Lower lobe of right lung (tissue), 2 donors: Measurements from ENCODE around the gene CEP128. TPM values are rescaled to one million over a fixed set of nuclear protein-coding genes. Genes with fewer than 3 reads are reported as not detected.

Source experiments
- ATAC-seq, 2 donors: fragments of 200-7000 bp; cut with Tn5 transposase; one replicate each; pipeline ENCODE4 v1.9.1; 2020 to 2022; ENCODE audit warnings: mild to moderate bottlenecking in 2 of 2, moderate library complexity in 2 of 2
- DNase-seq: peaks from one replicate; pipeline ENCODE4 v3.0.0-alpha.2; 2020
- H3K27ac ChIP-seq: fragments of 200-600 bp; one replicate; pipeline ENCODE4 v1.8.0; 2022
- H3K27me3 ChIP-seq: fragments of 200-600 bp; one replicate; pipeline ENCODE4 v1.8.0; 2022; ENCODE audit warnings: low read depth
- H3K36me3 ChIP-seq: fragments of 200-600 bp; one replicate; pipeline ENCODE4 v1.8.0; 2022; ENCODE audit warnings: mild to moderate bottlenecking
- H3K4me1 ChIP-seq: fragments of 200-600 bp; one replicate; pipeline ENCODE4 v1.8.0; 2022
- H3K4me3 ChIP-seq: fragments of 200-600 bp; one replicate; pipeline ENCODE4 v1.8.0; 2022; ENCODE audit warnings: mild to moderate bottlenecking
- H3K9me3 ChIP-seq: fragments of 200-600 bp; one replicate; pipeline ENCODE4 v1.8.0; 2022
- CTCF ChIP-seq: fragments of 200-600 bp; IDR thresholded peaks from one replicate; pipeline ENCODE4 v1.8.0; 2022; ENCODE audit warnings: antibody characterized with exemption, mild to moderate bottlenecking
- intact Hi-C: fragments of 100-400 bp; cut with DNase I; formaldehyde crosslinking; loops from one replicate; pipeline ENCODE4 v1.11.0; 2022
- total RNA-seq: library from RNA; stranded (reverse); fragmentation: NEBNext Ultra II Directional; extraction: Animal tissue kit (Norgen Biotek cat#: 25700); gene quantifications from one replicate; pipeline ENCODE4 v1.2.1, GENCODE V29; 2021
- donor health status: DM: no; HTN: yes; CAD: no; lungs with severe emphysema.

CEP128 gene
- total RNA-seq, 1 donor from 2014 or later = 11.5 TPM

- H3K9me3 ChIP-seq = no peaks in the 10 kb centered on the region
- intact Hi-C loops = no loop called here
Observed at GRCh38 chr14:80586131-80586530, 355.4 kb downstream of the CEP128 start.

DNA sequence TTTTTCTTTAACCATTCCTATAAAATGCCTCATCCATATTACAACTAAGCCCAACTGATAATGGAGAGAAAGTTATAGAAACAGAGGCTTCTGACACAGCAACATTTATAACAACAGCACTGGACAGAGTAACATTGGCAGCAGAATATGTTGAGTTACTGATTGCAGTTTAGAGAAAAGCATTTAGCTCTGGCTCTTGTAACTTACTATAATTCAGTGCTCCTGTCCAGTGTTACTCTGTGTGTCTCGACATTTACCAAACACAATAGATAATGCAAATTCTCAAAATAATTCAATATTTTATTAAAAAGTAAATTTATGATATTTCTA lies 356.1 kb downstream of the CEP128 start:
- Histone ChIP-seq H3K27me3 (no peaks in the 10 kb centered on the region), H3K4me1 (no peaks in the 10 kb centered on the region), H3K4me3 (no peak overlapping the region), H3K36me3 (no peaks in the 10 kb centered on the region), H3K9me3 (no peaks in the 10 kb centered on the region), H3K27ac (no peak overlapping the region)
- DNase-seq (no peak), ATAC-seq (no peak)
- intact Hi-C loops = no loop called here
- TF ChIP-seq CTCF = no peak

More at GRCh38 chr14:80586131-80586530, 355.4 kb downstream of the CEP128 start:
- H3K27ac ChIP-seq = no peak overlapping the region
- ATAC-seq (no peak), DNase-seq (no peak)
- no peaks in the 10 kb centered on the region for H3K36me3 ChIP-seq
- no peaks in the 10 kb centered on the region for H3K27me3 ChIP-seq
- no peak for TF ChIP-seq CTCF
- H3K4me1 ChIP-seq = no peaks in the 10 kb centered on the region
- no peak overlapping the region for H3K4me3 ChIP-seq

GRCh38 chr14:80584744-80585505 lies 356.6 kb downstream of the CEP128 start:
- ATAC-seq = no peak
- no peak for DNase-seq
- no peak for TF ChIP-seq CTCF

DNA sequence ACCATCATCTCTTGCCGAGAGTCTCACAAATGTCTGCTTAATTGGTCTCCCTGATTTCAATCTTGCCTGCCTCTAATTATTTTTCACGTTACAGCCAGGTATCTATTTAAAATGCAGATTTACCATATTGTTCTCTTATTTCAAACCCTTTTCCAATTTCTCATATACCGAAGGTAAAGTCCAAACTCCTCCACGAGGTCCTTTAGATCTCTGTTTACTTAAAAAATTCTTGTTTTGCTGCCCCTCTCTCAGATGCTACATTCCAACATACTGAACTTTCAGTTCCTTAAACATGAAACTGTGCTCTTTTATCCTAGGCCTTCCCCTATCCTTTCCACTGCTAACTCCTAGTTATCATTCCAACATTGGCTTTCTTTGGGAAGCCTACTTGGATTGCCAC lies 363.9 kb downstream of the CEP128 start:
- DNase-seq = no peak
- Histone ChIP-seq H3K4me1 (no peaks in the 10 kb centered on the region), H3K27ac (no peak overlapping the region), H3K4me3 (no peak overlapping the region), H3K9me3 (no peaks in the 10 kb centered on the region), H3K36me3 (no peaks in the 10 kb centered on the region), H3K27me3 (no peaks in the 10 kb centered on the region)
- ATAC-seq = no peak
- intact Hi-C loops = no loop called here
- TF ChIP-seq CTCF = no peak

More at GRCh38 chr14:80584744-80585505, 356.6 kb downstream of the CEP128 start:
- intact Hi-C loops = no loop called here
- H3K4me1 ChIP-seq = no peaks in the 10 kb centered on the region
- no peaks in the 10 kb centered on the region for H3K9me3 ChIP-seq
- no peak overlapping the region for H3K4me3 ChIP-seq
- no peaks in the 10 kb centered on the region for H3K36me3 ChIP-seq
- H3K27ac ChIP-seq = no peak overlapping the region
- no peaks in the 10 kb centered on the region for H3K27me3 ChIP-seq

DNA sequence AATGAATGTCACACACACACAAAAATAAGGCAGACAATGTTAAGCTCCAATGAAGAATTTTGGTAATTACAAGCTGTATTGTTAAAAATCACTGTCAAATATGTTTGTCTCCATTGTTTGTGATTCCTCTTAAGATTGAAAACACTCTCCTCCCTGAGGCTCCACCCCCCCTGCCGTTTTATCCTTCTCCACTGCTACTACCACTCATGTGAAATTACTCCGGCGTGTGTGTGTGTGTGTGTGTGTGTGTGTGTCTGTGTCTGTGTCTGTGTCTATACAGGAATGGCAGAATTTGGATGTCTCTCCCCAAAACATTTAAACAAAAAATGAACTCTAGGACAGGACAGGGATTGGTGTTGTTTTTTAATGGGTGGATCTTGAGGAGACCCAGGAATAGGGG lies 365.1 kb downstream of the CEP128 start:
- Histone ChIP-seq H3K27me3 (no peaks in the 10 kb centered on the region), H3K4me1 (no peaks in the 10 kb centered on the region), H3K4me3 (no peak overlapping the region), H3K9me3 (no peaks in the 10 kb centered on the region), H3K36me3 (no peaks in the 10 kb centered on the region), H3K27ac (no peak overlapping the region)
- no peak for DNase-seq
- intact Hi-C loops = no loop called here
- TF ChIP-seq CTCF = no peak
- no peak for ATAC-seq
